Measurements from ENCODE around the gene ALG12.

- no peak for TF ChIP-seq CTCF (IDR thresholded peaks at IDR 0.05; ENCODE audit: low read length)
- TF ChIP-seq EZH2 (IDR thresholded peaks at IDR 0.05; ENCODE audit: borderline replicate concordance, low read length): no peak
These were observed 22.0 kb downstream of the ALG12 start for GRCh38 chr22:49896201-49896600.
